Activated CD4-positive, alpha-beta T cell treated with anti-CD3 and anti-CD28 coated beads for 4 hours (primary cell): ENCODE results near the gene OXCT2.

Source experiments
- DNase-seq, 2 donors: peaks; one replicate each; pipeline ENCODE4 v3.0.0-alpha.2; 2020

Gene OXCT2

GRCh38 chr1:39729030-39729429, 42.1 kb downstream of the OXCT2 start:
- no peak for DNase-seq

GRCh38 chr1:39727932-39728317, 43.2 kb downstream of the OXCT2 start:
- DNase-seq, result no peak

GRCh38 chr1:39727221-39727931, 43.8 kb downstream of the OXCT2 start:
- no peak for DNase-seq

- no peak for DNase-seq
These were observed 44.5 kb downstream of the OXCT2 start for GRCh38 chr1:39726600-39726999.

- no peak for DNase-seq
These were observed 48.7 kb downstream of the OXCT2 start for GRCh38 chr1:39722495-39722894.

GRCh38 chr1:39721664-39722063, 49.5 kb downstream of the OXCT2 start:
- DNase-seq, result no peak

GRCh38 chr1:39720094-39720999, 50.8 kb downstream of the OXCT2 start:
- DNase-seq, result no peak
